ENCODE measurements around the gene MAML3. TPM values are rescaled to one million over a fixed set of nuclear protein-coding genes. Genes with fewer than 3 reads are reported as not detected.

Gene MAML3
- total and polyA plus RNA-seq, 8 donors = 5.8 to 18.7 (median 16.7) TPM

DNA sequence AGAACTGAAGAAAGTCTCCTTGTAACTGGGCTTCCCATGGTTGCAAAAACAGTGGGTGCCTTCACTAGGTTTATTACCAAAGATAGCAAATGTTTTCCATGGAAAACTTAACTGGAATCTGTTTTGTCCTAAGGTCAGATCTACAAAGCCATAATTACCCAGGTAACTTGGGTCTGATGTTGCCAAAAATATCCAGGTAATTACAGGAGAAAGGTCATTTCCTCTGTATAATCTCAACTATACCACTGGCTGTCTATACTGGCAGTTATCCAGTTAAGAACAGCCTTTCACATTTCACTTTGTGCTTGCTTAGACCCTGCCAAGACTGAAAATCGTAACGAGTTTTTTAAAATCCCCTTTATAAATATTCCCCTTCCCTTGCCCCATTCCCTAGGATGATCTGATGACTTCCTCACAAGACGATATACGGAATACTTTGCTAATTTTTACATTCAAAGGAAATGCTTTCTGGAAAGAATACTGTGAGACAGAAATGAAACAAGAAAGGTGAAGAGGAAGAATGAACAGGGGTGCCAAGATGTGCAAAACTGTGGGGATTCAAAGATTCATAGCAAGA is 105.5 kb downstream of the MAML3 start:
- Histone ChIP-seq H3K36me3 (no peaks in the 10 kb centered on the region), H3K27ac (peak overlapping the region; percentile 63 to 79), H3K4me3 (peak overlapping the region; percentile 13 to 28), H3K9me3 (no peaks in the 10 kb centered on the region), H3K4me1 (peaks cover 6 to 52% of the 10 kb centered on the region in 2 donors), H3K27me3 (no peaks in the 10 kb centered on the region)
- intact Hi-C loops (cut with DNase I) = no loop called here
- ATAC-seq (no peak), DNase-seq (no peak)
- TF ChIP-seq, protein P1, sequence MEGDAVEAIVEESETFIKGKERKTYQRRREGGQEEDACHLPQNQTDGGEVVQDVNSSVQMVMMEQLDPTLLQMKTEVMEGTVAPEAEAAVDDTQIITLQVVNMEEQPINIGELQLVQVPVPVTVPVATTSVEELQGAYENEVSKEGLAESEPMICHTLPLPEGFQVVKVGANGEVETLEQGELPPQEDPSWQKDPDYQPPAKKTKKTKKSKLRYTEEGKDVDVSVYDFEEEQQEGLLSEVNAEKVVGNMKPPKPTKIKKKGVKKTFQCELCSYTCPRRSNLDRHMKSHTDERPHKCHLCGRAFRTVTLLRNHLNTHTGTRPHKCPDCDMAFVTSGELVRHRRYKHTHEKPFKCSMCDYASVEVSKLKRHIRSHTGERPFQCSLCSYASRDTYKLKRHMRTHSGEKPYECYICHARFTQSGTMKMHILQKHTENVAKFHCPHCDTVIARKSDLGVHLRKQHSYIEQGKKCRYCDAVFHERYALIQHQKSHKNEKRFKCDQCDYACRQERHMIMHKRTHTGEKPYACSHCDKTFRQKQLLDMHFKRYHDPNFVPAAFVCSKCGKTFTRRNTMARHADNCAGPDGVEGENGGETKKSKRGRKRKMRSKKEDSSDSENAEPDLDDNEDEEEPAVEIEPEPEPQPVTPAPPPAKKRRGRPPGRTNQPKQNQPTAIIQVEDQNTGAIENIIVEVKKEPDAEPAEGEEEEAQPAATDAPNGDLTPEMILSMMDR (IDR thresholded peaks at IDR 0.05) = no peak

DNA sequence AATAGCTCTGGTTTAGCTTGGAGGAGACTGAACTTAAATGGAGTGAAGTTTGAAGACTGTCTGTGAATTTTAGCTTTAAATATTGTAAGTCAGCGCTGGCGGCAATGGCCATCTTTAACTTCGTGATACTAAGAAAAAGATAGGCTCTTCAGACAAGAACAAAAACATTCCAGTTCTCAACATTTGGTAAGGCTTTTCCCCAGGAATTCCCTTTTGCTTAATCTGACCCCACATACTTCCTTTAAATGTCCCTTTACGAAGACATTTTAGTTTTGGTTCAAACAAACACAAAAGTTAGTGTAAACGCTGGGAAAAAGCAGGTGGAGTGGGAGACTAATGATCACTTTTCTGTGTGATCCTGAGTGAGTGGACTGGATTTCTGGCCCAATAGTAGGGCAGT is 106.2 kb downstream of the MAML3 start:
- intact Hi-C loops (cut with DNase I) = no loop called here
- Histone ChIP-seq H3K4me3 (no peak overlapping the region), H3K4me1 (peaks cover 6 to 51% of the 10 kb centered on the region in 2 donors), H3K27ac (no peak overlapping the region), H3K9me3 (no peaks in the 10 kb centered on the region), H3K27me3 (no peaks in the 10 kb centered on the region), H3K36me3 (no peaks in the 10 kb centered on the region)
- TF ChIP-seq, protein P1 (IDR thresholded peaks at IDR 0.05) = no peak
- DNase-seq (no peak), ATAC-seq (no peak)

DNA sequence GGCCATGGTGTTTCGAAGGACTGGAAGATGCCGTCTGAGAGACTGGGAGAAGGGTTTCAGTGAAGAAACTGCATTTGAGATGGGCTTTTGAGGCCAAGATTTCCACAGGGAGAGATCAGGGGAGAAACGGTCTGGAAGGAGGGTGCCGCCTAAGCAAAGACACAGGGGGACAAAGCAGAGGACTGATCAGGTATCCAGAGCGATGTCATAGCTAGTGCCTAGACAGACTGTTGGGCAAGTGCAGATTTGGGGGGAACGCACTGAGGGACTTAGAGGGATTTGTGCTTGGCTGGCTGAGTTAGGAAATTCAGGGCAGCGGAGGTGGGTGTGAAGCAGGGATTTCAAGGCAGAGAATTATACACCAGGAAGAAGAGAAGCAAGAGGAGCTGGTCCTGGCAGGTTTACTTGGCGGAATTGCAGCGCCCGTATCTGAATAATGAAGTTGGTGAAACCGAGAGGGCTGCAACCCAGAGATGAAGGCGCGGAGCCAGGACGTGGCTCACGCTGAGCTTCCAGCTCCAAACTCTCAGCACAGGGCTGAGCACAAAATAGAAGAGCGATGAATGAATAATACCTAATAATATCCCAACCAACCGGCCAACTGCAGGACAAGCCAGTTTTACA is 106.9 kb downstream of the MAML3 start:
- H3K36me3 ChIP-seq = no peaks in the 10 kb centered on the region
- H3K4me3 ChIP-seq = no peak overlapping the region
- no peaks in the 10 kb centered on the region for H3K27me3 ChIP-seq
- peaks cover 6 to 51% of the 10 kb centered on the region in 2 donors for H3K4me1 ChIP-seq
- no peaks in the 10 kb centered on the region for H3K9me3 ChIP-seq
- intact Hi-C loops (cut with DNase I) = no loop called here
- TF ChIP-seq, protein P1 (IDR thresholded peaks at IDR 0.05) = no peak
- no peak for DNase-seq
- H3K27ac ChIP-seq = no peak overlapping the region
- no peak for ATAC-seq

DNA sequence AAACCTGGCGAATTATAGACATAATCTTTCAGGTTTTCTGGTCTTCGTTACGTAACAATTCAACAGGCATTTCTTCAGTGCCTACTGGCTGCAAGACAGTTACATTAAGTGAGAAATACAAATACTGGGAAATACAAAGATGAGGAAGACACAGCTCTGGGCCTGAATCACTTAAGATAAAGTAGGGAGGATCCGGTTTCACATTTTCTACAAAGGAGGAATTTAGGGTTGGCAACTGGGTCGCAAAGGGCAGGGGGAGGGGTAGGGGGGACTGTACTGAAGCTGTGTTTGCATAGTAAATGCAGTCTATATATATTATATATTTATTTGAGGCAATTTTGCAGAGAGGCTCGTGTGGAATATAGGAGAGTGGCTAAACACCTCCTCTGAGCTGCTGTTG is 107.4 kb downstream of the MAML3 start:
- Histone ChIP-seq H3K4me1 (peaks cover 6 to 51% of the 10 kb centered on the region in 2 donors), H3K36me3 (no peaks in the 10 kb centered on the region), H3K9me3 (no peaks in the 10 kb centered on the region), H3K27ac (peak overlapping the region in 1 of 2 donors; percentile 5), H3K4me3 (no peak overlapping the region), H3K27me3 (no peaks in the 10 kb centered on the region)
- intact Hi-C loops (cut with DNase I) = no loop called here
- DNase-seq (no peak), ATAC-seq (no peak)
- TF ChIP-seq, protein P1 (IDR thresholded peaks at IDR 0.05) = no peak

DNA sequence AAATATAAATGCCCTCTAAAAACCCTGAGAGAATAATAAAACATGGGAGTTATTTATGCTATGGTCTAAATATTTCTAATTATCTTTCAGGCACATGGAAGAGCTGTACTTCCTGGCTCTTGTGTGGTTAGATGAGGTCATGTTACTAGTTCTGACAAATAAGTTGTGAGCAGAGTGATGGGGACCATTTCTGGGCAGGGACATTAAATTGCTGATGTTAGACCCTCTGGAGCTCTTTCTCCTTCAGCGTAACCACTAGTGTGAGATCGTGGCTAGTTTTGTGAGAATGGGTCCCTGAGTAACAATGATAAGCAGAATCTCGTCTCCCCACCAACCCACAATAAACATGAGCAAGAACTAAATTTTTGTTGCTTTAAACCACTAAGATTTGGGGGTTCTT is 108.0 kb downstream of the MAML3 start:
- DNase-seq = no peak
- Histone ChIP-seq H3K4me3 (no peak overlapping the region), H3K27me3 (no peaks in the 10 kb centered on the region), H3K4me1 (peaks cover 6 to 51% of the 10 kb centered on the region in 2 donors), H3K9me3 (no peaks in the 10 kb centered on the region), H3K36me3 (no peaks in the 10 kb centered on the region), H3K27ac (peak overlapping the region in 1 of 2 donors; percentile 5)
- TF ChIP-seq, protein P1 (IDR thresholded peaks at IDR 0.05) = no peak
- intact Hi-C loops (cut with DNase I) = no loop called here
- no peak for ATAC-seq
